Ishikawa (cell line): ENCODE measurements around the gene FCER2.

Source experiments
- CEBPB ChIP-seq: IDR thresholded peaks from 2 replicates; pipeline ENCODE4 v1.6.1; 2012
- CREB1 ChIP-seq: IDR thresholded peaks from 2 replicates; pipeline ENCODE4 v1.6.1; 2012; ENCODE audit warnings: low read depth
- EGR1 ChIP-seq: IDR thresholded peaks from 2 replicates; pipeline ENCODE4 v1.6.1; 2012
- EP300 ChIP-seq: IDR thresholded peaks from 2 replicates; pipeline ENCODE4 v1.6.1; 2012; ENCODE audit warnings: borderline replicate concordance
- FOXM1 ChIP-seq: IDR thresholded peaks from 2 replicates; pipeline ENCODE4 v1.6.1; 2012; ENCODE audit warnings: low read depth, borderline replicate concordance
- NFIC ChIP-seq: IDR thresholded peaks from 2 replicates; pipeline ENCODE4 v1.6.1; 2012
- RAD21 ChIP-seq: IDR thresholded peaks from 2 replicates; pipeline ENCODE4 v1.6.1; 2012; ENCODE audit warnings: low read depth
- TAF1 ChIP-seq: IDR thresholded peaks from 2 replicates; pipeline ENCODE4 v1.6.1; 2012; ENCODE audit warnings: low read depth, mild to moderate bottlenecking
- TCF12 ChIP-seq: IDR thresholded peaks from 2 replicates; pipeline ENCODE4 v1.6.1; 2012; ENCODE audit warnings: low read depth
- TEAD4 ChIP-seq: IDR thresholded peaks from 2 replicates; pipeline ENCODE4 v1.6.1; 2012
- YY1 ChIP-seq: IDR thresholded peaks from 2 replicates; pipeline ENCODE4 v1.6.1; 2012; ENCODE audit warnings: low read depth
- ZBTB7A ChIP-seq: IDR thresholded peaks from 2 replicates; pipeline ENCODE4 v1.6.1; 2012; ENCODE audit warnings: low read depth
- TF ChIP-seq, protein P1 (sequence below): IDR thresholded peaks from 2 replicates; pipeline ENCODE4 v1.6.1; 2012
- TF ChIP-seq, protein P2 (sequence below): IDR thresholded peaks from 2 replicates; pipeline ENCODE4 v1.6.1; 2012; ENCODE audit warnings: low read depth, mild to moderate bottlenecking
- TF ChIP-seq, protein P3 (sequence below): IDR thresholded peaks from 2 replicates; pipeline ENCODE4 v1.6.1; 2012

The FCER2 gene

DNA sequence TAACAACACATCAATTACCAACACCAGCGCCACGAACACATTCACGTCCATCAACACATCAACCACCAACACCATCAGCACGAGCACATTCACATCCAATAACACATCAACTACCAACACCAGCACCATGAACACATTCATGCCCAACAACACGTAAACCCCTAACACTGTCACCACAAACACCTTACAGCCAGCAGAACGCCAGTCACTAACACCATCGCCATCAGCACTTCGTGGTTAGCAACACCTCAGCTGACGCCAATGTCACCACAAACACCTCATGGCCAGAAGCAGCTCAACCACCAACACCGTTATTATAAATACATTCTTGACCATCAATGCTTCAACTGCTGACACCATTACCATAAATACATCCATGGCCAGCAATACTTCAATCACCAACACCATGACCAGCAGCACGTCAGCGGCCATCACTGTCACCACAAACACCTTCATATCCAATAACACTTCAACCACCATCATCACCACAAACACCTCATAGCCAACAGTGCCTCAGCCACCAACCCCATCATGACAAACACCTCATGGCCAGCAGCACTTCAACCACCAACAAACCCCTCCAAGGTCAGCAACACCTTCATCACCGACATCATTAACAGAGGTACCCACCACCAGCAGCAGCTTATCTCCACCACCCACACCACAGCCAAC lies 9.4 kb downstream of the FCER2 start:
- TF ChIP-seq NFIC, result no peak
- TF ChIP-seq CREB1, result no peak
- no peak for TF ChIP-seq EGR1
- no peak for TF ChIP-seq ZBTB7A
- no peak for TF ChIP-seq CEBPB
- no peak for TF ChIP-seq RAD21
- TF ChIP-seq, protein P1, sequence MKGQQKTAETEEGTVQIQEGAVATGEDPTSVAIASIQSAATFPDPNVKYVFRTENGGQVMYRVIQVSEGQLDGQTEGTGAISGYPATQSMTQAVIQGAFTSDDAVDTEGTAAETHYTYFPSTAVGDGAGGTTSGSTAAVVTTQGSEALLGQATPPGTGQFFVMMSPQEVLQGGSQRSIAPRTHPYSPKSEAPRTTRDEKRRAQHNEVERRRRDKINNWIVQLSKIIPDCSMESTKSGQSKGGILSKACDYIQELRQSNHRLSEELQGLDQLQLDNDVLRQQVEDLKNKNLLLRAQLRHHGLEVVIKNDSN, result no peak
- no peak for TF ChIP-seq EP300
- TF ChIP-seq TAF1, result no peak
- TF ChIP-seq, protein P2, sequence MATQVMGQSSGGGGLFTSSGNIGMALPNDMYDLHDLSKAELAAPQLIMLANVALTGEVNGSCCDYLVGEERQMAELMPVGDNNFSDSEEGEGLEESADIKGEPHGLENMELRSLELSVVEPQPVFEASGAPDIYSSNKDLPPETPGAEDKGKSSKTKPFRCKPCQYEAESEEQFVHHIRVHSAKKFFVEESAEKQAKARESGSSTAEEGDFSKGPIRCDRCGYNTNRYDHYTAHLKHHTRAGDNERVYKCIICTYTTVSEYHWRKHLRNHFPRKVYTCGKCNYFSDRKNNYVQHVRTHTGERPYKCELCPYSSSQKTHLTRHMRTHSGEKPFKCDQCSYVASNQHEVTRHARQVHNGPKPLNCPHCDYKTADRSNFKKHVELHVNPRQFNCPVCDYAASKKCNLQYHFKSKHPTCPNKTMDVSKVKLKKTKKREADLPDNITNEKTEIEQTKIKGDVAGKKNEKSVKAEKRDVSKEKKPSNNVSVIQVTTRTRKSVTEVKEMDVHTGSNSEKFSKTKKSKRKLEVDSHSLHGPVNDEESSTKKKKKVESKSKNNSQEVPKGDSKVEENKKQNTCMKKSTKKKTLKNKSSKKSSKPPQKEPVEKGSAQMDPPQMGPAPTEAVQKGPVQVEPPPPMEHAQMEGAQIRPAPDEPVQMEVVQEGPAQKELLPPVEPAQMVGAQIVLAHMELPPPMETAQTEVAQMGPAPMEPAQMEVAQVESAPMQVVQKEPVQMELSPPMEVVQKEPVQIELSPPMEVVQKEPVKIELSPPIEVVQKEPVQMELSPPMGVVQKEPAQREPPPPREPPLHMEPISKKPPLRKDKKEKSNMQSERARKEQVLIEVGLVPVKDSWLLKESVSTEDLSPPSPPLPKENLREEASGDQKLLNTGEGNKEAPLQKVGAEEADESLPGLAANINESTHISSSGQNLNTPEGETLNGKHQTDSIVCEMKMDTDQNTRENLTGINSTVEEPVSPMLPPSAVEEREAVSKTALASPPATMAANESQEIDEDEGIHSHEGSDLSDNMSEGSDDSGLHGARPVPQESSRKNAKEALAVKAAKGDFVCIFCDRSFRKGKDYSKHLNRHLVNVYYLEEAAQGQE, result no peak
- TF ChIP-seq, protein P3, sequence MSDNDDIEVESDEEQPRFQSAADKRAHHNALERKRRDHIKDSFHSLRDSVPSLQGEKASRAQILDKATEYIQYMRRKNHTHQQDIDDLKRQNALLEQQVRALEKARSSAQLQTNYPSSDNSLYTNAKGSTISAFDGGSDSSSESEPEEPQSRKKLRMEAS, result no peak
- TF ChIP-seq TEAD4, result no peak
- no peak for TF ChIP-seq YY1
- no peak for TF ChIP-seq TCF12
- TF ChIP-seq FOXM1, result no peak

DNA sequence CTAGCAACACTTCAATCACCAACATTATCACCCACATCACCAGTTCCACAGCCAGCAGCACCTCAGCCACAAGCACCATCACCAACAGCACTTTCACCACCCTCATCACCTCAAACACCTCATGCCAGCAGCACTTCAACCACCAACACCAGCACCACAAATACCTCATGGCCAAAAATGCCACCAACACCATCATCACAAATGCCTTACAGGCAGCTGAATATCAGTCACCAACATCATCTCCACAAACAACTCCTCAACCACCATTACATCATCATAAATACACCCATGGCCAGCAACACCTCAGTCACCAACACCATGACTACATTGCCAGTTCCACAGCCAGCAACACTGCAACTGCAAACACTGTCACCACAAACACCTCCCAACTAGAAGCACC lies 10.4 kb downstream of the FCER2 start:
- no peak for TF ChIP-seq ZBTB7A
- no peak for TF ChIP-seq TCF12
- TF ChIP-seq CREB1, result no peak
- no peak for TF ChIP-seq RAD21
- TF ChIP-seq EP300, result no peak

DNA sequence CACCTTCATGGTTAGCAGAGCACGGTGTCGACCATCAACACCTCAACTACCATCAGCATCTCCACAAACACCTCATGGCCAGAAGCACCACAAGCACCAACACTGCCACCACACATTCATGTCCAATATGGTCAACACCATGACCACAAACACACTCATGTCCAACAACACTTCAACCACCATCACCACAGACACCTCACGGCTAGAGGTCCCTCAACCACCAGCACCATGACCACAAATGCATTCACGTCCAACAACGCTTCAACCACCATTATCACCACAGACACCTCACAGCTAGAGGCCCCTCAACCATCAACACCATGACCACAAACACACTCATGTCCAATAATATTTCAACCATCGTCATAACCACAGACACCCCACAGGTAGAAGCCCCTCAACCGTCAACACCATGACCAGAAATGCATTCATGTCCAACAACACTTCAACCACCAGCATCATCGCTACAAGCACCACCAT lies 11.1 kb downstream of the FCER2 start:
- no peak for TF ChIP-seq NFIC
- no peak for TF ChIP-seq CREB1
- TF ChIP-seq, protein P2, result no peak
- no peak for TF ChIP-seq EGR1
- TF ChIP-seq TEAD4, result no peak
- TF ChIP-seq RAD21, result no peak
- TF ChIP-seq, protein P3, result no peak

DNA sequence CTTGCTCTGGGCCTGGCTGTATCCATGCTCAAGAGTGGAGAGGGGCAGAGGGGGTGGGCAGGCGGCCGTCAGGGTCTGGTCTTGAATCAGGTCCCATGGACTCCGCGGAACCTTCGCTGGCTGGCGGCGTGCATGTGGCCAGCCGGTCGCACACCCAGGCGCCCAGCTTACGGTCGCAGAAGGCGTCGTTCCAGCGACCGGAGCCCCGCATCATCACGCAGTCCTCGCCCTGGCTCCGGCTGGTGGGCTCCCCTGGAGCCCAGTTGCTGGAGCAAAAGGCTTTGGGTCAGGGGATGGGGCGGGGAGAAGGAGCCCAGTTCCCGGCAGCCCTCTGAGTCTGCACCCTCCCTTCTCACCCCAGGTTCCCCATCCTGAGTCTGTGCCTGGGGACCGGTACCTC lies 12.8 kb downstream of the FCER2 start:
- TF ChIP-seq, protein P1, result no peak
- TF ChIP-seq ZBTB7A, result no peak
- TF ChIP-seq, protein P2, result no peak
- TF ChIP-seq TAF1, result no peak
- no peak for TF ChIP-seq CREB1
- TF ChIP-seq NFIC, result no peak
- TF ChIP-seq TCF12, result no peak
- TF ChIP-seq FOXM1, result no peak
- no peak for TF ChIP-seq RAD21
- no peak for TF ChIP-seq TEAD4
- TF ChIP-seq EGR1, result no peak

DNA sequence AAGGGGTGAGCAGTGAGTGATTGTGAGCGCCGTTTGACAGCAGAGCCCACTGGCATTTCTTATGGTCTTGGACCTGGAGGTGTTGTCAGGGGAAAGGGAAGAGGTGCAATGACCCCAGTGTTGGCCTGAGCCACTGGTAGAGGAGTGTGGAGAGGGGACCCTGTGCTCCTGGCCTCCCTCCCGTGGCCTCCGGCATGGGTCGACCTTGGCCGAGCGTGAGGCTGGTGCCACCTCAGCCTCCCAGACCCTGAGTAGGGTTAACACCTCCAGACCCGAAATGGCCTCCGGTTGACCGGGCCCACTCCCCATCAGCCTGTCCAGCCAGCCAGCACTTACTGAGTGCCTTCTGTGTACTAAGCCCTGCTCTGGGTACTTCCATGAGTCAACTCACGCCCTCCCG lies 14.8 kb downstream of the FCER2 start:
- TF ChIP-seq CREB1 (no peak), EP300 (no peak), TAF1 (no peak), CEBPB (no peak)
